IgD-negative memory B cell (primary cell): ENCODE results near the gene SESN3. TPM values are rescaled to one million over a fixed set of nuclear protein-coding genes. Genes with fewer than 3 reads are reported as not detected.
"Not testable (repeated sequence)": the region's sequence is repeated elsewhere in the genome, so short reads cannot be mapped to it uniquely, and the experiment has no call there.

Experiments used
- H3K27ac Mint-ChIP-seq, 3 donors: one replicate each; pipeline ENCODE4 v1.8.0; 2020 to 2022; ENCODE audit warnings: mild to moderate bottlenecking in 3 of 3, mixed read lengths in 3 of 3, moderate library complexity in 1 of 3
- H3K27me3 Mint-ChIP-seq: one replicate; pipeline ENCODE4 v1.8.0; 2021; ENCODE audit warnings: mixed read lengths
- H3K36me3 Mint-ChIP-seq: one replicate; pipeline ENCODE4 v1.8.0; 2020; ENCODE audit warnings: mild to moderate bottlenecking, mixed read lengths
- H3K4me1 Mint-ChIP-seq, 3 donors: one replicate each; pipeline ENCODE4 v1.8.0; 2020 to 2022; ENCODE audit warnings: mixed read lengths in 3 of 3, mild to moderate bottlenecking in 1 of 3
- H3K4me3 Mint-ChIP-seq, 4 donors: one replicate each; pipeline ENCODE4 v1.8.0; 2020 to 2022; ENCODE audit warnings: mild to moderate bottlenecking in 4 of 4, mixed read lengths in 4 of 4, moderate library complexity in 3 of 4
- H3K9me3 Mint-ChIP-seq, 3 donors: one replicate each; pipeline ENCODE4 v1.8.0; 2020 to 2021; ENCODE audit warnings: mixed read lengths in 3 of 3, mild to moderate bottlenecking in 1 of 3
- polyA plus RNA-seq: library from polyadenylated mRNA; unstranded; fragments of 300-500 nt; fragmentation: Illumina TruSeq; gene quantifications from one replicate; pipeline ENCODE4 v1.2.3, GENCODE V29; 2021

The SESN3 gene
- polyA plus RNA-seq, 1 donor from 2014 or later = 2.9 TPM

DNA sequence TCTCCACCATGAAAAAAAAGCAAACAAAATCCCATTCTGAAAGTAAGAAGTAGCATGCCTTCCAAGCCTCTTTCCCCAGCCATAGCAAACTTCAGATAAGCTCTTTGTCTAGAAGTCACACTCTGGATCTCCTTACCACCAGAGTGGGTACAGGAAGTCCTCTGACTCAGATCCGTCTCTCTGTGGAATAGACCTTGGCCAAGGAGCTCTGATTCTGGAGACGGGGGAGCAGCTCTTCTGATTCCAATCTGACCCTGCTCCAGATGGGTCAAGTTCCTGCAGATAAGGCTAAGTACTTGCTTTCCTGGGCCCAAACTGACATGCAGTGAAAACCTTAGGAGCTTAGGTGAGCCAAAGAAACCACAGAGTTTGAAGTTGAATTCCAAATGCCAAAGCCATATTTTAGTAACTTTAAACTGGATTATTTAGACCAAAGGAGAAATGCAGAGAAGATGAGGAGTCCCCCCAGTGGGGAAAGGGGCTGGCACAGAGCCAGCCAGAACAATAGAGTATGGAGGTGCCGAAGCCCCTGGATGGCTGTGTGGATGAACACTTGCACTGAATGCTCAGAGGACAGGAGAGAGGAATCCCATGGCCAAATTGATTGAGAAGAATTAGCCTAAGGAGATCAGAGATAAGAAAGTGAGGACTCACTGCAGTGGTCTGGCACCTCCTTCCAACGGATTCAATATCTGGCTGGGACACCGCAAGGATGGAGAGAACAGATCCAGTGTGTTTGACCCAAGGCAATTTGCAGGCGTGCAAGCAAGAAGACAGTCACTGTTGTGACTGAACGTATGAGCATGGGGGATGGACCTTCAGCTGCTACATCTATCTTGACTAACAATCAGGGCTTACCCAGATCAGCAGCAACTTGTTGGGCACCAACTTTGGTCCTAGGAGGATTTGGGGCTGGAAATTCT lies 86.4 kb downstream of the SESN3 start:
- Mint-ChIP-seq H3K27me3 (peaks cover 4% of the 10 kb centered on the region), H3K4me3 (no peak overlapping the region), H3K36me3 (peaks cover 1% of the 10 kb centered on the region), H3K9me3 (no peaks in the 10 kb centered on the region), H3K4me1 (peaks cover 0 to 3% (median 0%) of the 10 kb centered on the region in 3 donors), H3K27ac (no peak overlapping the region)

- H3K36me3 Mint-ChIP-seq = peaks cover 1% of the 10 kb centered on the region
- H3K4me3 Mint-ChIP-seq = no peak overlapping the region
- peaks cover 1 to 3% (median 3%) of the 10 kb centered on the region in 3 donors for H3K4me1 Mint-ChIP-seq
- no peak overlapping the region for H3K27ac Mint-ChIP-seq
- peaks cover 4% of the 10 kb centered on the region for H3K27me3 Mint-ChIP-seq
- no peaks in the 10 kb centered on the region for H3K9me3 Mint-ChIP-seq
Measured at GRCh38 chr11:95143106-95143681, 87.8 kb downstream of the SESN3 start.

DNA sequence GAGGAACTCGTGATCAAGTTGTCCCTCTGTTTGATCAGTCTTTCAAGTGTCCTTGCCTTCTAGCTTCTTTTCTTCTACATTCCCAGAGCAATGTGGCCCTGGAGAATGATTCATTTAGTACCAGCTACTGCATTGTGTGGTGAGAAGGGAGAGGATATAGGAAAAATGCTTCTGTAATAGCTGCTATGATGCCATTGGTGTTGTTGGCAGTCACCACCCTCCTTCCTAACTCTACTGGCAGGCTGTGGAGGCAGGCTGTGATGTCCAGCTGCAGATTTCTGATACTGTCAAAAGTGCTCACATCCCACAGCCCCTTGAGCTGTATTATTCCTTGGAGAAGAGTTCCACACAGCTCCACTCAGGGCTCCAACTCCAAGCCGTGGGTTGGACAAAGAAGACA lies 88.6 kb downstream of the SESN3 start:
- peaks cover 1% of the 10 kb centered on the region for H3K36me3 Mint-ChIP-seq
- H3K9me3 Mint-ChIP-seq = no peaks in the 10 kb centered on the region
- peaks cover 2 to 4% (median 3%) of the 10 kb centered on the region in 3 donors for H3K4me1 Mint-ChIP-seq
- no peak overlapping the region for H3K27ac Mint-ChIP-seq
- H3K27me3 Mint-ChIP-seq = peaks cover 4% of the 10 kb centered on the region
- no peak overlapping the region for H3K4me3 Mint-ChIP-seq

DNA sequence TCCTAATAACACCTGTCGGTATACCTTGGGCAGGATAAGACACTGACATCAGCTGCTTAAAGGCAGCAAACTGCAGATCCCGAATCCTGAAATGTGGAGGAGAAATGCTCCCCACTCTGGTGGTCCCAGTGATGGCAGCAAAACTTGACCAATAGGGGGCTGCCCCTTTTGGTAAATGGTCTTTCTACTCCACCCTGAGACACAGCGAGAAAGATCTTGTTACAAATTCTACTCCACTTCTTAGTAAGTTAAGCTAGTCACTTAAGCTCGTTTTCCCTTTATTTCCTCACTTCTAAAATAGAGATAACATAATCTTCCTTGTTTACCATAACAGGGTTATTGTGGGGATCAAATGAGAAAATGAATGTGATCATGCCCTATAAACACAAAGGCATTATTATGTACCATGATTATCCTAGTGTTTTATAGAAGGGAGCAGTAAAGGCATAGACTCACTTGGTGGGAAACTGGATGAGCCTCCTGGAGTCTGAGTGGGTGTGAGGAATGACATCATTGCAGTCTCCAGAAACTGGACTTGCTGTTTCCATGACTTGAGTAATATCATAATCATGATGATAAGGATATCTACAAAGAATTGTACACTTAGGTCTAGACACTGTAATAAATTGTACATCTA lies 90.5 kb downstream of the SESN3 start:
- no peak overlapping the region for H3K4me3 Mint-ChIP-seq
- H3K27ac Mint-ChIP-seq = no peak overlapping the region
- peaks cover 2 to 4% (median 3%) of the 10 kb centered on the region in 3 donors for H3K4me1 Mint-ChIP-seq
- peaks cover 1% of the 10 kb centered on the region for H3K36me3 Mint-ChIP-seq
- H3K9me3 Mint-ChIP-seq = no peaks in the 10 kb centered on the region
- peaks cover 2% of the 10 kb centered on the region for H3K27me3 Mint-ChIP-seq

DNA sequence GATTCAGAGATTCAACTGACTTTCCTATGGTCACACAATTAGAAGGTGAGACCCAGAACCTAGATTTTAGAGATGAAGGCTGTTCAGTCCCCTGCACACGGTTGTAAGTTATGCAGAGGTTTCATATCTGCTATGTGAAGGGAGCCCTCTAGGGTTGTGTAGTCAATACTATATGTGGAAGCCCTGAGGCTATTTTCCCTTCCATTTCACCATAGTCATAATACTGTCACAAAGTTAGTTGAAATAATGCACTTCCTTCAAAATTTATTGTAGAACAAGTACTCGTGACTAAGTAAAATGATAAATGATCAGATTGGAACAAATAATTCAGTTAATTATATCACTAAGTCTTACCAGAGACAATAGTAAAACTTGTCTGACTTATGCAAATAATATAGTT lies 92.6 kb downstream of the SESN3 start:
- Mint-ChIP-seq H3K4me1 (peaks cover 0 to 4% (median 2%) of the 10 kb centered on the region in 3 donors), H3K36me3 (no peaks in the 10 kb centered on the region), H3K4me3 (no peak overlapping the region), H3K27me3 (no peaks in the 10 kb centered on the region), H3K27ac (no peak overlapping the region), H3K9me3 (no peaks in the 10 kb centered on the region)

DNA sequence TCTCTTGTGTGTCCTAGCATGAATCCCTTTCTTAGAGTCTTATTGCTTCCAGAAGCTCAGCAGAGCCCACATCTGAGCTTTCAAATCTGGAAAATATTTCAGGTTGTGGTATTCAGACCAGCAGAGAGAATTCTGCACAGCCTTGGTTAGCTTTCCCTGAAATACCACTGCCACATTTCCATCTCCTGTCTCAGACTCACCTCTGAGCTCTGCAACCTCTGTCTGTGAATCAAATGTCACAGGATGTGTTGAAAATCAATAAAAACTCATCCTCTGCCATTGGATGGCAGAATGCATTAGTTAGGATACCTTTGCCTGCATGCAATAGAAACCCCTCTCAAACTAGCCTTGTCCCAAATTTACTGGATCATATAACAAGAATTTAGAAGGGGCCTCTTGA lies 93.7 kb downstream of the SESN3 start:
- H3K4me3 Mint-ChIP-seq = no peak overlapping the region
- no peaks in the 10 kb centered on the region for H3K36me3 Mint-ChIP-seq
- peaks cover 0 to 4% (median 2%) of the 10 kb centered on the region in 3 donors for H3K4me1 Mint-ChIP-seq

DNA sequence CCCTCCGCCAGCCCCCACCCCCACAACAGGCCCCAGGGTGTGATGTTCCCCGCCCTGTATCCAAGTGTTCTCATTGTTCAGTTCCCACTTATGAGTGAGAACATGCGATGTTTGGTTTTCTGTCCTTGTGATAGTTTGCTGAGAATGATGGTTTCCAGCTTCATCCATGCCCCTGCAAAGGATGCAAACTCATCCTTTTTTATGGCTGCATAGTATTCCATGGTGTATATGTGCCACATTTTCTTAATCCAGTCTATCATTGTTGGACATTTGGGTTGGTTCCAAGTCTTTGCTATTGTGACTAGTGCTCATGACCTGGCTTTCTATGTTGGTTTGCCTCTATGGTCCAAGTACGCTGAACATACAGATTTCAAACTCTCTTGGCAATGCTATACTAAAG lies 94.3 kb downstream of the SESN3 start:
- H3K27me3 Mint-ChIP-seq, H3K4me1 Mint-ChIP-seq, H3K36me3 Mint-ChIP-seq, H3K4me3 Mint-ChIP-seq, H3K9me3 Mint-ChIP-seq, H3K27ac Mint-ChIP-seq: not testable (repeated sequence)

More for the DNA sequence above, 93.7 kb downstream of the SESN3 start:
- no peak overlapping the region for H3K27ac Mint-ChIP-seq
- H3K27me3 Mint-ChIP-seq = no peaks in the 10 kb centered on the region
- no peaks in the 10 kb centered on the region for H3K9me3 Mint-ChIP-seq

DNA sequence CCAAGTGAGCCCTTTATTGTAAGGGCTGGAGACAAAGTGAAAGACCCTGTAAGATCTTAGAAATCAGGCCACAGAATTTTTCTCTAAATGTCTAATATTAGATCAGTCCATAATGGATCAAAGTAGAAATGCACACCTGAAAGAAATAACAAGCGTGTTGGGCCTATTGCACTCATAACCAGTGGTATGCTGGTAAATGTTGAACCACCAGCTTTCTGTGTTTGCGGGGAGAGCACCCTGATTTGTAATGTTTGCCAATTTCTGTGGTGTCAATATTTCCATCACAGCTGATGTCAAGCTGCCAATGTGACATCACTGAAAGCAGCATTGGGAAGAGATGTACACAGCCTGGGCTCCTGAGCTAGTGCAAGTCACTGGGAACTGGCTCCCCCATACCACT lies 95.1 kb downstream of the SESN3 start:
- H3K4me1 Mint-ChIP-seq = peaks cover 0 to 4% (median 2%) of the 10 kb centered on the region in 3 donors
- H3K9me3 Mint-ChIP-seq = no peaks in the 10 kb centered on the region
- H3K4me3 Mint-ChIP-seq = no peak overlapping the region
- no peaks in the 10 kb centered on the region for H3K36me3 Mint-ChIP-seq
- H3K27me3 Mint-ChIP-seq = no peaks in the 10 kb centered on the region
- H3K27ac Mint-ChIP-seq = no peak overlapping the region

DNA sequence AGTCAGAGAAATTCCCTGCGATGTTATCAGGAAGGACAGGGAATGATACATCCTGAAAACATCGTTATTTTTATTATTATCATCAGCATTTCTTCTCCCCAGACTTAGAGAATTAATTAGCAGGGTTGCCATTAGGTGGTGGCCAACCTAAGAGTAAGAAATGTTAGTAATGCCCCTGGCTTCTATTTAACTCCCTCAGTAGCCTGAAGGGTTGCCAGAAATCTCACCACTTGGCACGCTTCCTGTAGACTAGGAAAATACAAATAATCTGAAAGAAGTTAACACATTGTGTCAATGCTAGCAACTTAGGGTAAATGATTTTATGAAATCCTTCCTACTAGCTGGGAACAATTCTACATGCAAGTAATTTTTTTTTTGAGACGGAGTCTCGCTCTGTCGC lies 95.8 kb downstream of the SESN3 start:
- H3K9me3 Mint-ChIP-seq = no peaks in the 10 kb centered on the region
- no peak overlapping the region for H3K27ac Mint-ChIP-seq
- H3K4me1 Mint-ChIP-seq = peaks cover 0 to 4% (median 2%) of the 10 kb centered on the region in 3 donors
- H3K36me3 Mint-ChIP-seq = no peaks in the 10 kb centered on the region
- H3K4me3 Mint-ChIP-seq = no peak overlapping the region
- no peaks in the 10 kb centered on the region for H3K27me3 Mint-ChIP-seq

- H3K27me3 Mint-ChIP-seq = no peaks in the 10 kb centered on the region
- no peak overlapping the region for H3K4me3 Mint-ChIP-seq
Measured at GRCh38 chr11:95134491-95134890, 96.5 kb downstream of the SESN3 start.

DNA sequence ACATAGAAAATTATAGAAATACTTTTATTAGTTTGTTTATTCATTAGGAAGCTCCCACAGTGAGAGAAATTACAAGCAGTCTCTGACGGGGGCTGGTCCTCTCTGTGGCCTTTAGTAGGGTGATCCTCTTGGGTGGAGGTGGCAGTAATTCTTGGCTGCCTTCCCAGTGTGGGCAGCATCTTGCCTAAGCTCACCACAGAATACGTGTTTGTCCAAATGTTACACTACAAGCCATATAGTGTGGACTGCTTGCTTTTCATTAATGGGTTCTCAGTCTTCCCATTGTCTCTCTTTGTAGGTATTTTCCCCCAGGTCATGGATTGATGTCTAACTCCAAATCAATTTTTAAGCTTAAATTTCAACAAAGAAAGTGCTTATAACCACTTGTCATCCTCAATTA lies 98.0 kb downstream of the SESN3 start:
- no peaks in the 10 kb centered on the region for H3K27me3 Mint-ChIP-seq
- H3K36me3 Mint-ChIP-seq = peaks cover 5% of the 10 kb centered on the region
- H3K27ac Mint-ChIP-seq = no peak overlapping the region
- H3K4me3 Mint-ChIP-seq = no peak overlapping the region
- no peaks in the 10 kb centered on the region for H3K9me3 Mint-ChIP-seq
- peaks cover 0 to 2% (median 0%) of the 10 kb centered on the region in 3 donors for H3K4me1 Mint-ChIP-seq

More at GRCh38 chr11:95134491-95134890, 96.5 kb downstream of the SESN3 start:
- H3K4me1 Mint-ChIP-seq = peaks cover 0 to 4% (median 2%) of the 10 kb centered on the region in 3 donors
- H3K36me3 Mint-ChIP-seq = peaks cover 4% of the 10 kb centered on the region
- H3K27ac Mint-ChIP-seq = no peak overlapping the region
- no peaks in the 10 kb centered on the region for H3K9me3 Mint-ChIP-seq

- Mint-ChIP-seq H3K27ac (no peak overlapping the region), H3K4me3 (no peak overlapping the region), H3K4me1 (peaks cover 0 to 3% (median 0%) of the 10 kb centered on the region in 3 donors), H3K36me3 (peaks cover 5% of the 10 kb centered on the region), H3K27me3 (no peaks in the 10 kb centered on the region), H3K9me3 (no peaks in the 10 kb centered on the region)
Measured at GRCh38 chr11:95128602-95129001, 102.4 kb downstream of the SESN3 start.

DNA sequence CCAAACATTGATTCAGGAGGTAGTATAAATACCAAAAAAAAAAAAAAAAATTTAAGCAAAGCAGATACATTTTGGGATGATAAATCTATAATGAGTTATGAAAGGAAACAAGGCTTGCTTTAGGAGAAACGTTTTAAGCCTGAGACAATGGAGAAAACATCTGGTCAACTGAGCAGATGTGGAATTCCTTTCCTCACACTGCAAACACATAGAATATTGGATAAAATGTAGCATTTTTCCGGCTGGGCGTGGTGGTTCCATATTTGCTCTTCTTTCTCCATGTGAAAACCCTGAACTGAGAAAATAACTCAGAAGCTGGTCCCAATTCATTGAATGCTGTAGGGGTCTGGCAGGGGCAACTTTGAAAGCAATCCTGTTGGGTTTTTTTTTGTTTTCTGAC lies 107.4 kb downstream of the SESN3 start:
- Mint-ChIP-seq H3K9me3 (peaks cover 0 to 1% (median 0%) of the 10 kb centered on the region in 3 donors), H3K36me3 (no peaks in the 10 kb centered on the region), H3K4me1 (peaks cover 3 to 12% (median 5%) of the 10 kb centered on the region in 3 donors), H3K27me3 (no peaks in the 10 kb centered on the region), H3K27ac (no peak overlapping the region), H3K4me3 (no peak overlapping the region)

- peaks cover 0 to 20% (median 10%) of the 10 kb centered on the region in 3 donors for H3K4me1 Mint-ChIP-seq
- H3K4me3 Mint-ChIP-seq = no peak overlapping the region
- H3K27me3 Mint-ChIP-seq = no peaks in the 10 kb centered on the region
- peak overlapping the region in 1 of 3 donors; percentile 73 for H3K27ac Mint-ChIP-seq
- peaks cover 0 to 5% (median 0%) of the 10 kb centered on the region in 3 donors for H3K9me3 Mint-ChIP-seq
- H3K36me3 Mint-ChIP-seq = peaks cover 3% of the 10 kb centered on the region
Measured at GRCh38 chr11:95121698-95122097, 109.3 kb downstream of the SESN3 start.

DNA sequence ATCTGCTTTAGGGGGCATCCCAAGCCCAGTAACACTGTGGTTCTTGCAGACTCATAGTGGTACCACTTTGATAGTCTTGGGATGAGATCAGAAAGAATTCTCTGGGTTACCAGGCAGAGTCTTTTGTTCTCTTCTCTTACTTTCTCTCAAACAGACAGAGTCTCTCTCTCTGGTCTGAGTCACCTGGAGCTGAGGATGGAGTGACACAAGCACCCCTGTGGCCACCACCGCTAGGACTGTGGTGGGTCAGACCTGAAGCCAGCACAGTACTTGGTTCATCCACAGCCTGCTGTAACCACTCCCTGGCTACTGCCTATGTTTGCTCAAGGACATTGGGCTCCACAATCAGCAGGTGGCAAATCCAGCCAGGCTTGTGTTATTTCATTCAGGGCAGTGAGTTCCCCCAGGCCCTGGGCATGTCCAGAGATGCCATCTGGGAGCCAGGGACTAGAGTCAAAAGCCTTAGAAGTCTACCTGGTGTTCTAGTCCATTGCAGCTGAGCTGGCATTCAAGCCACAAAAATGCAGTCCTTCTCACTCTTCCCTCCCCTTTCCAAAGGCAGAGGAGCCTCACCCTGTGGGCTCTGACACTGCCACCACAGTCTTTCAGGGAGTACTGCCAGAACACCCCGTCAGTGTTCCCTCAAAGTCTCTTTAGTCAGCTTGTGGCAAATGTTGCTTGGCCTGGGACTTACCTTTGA lies 111.5 kb downstream of the SESN3 start:
- Mint-ChIP-seq H3K4me3 (no peak overlapping the region), H3K27me3 (no peaks in the 10 kb centered on the region), H3K9me3 (peaks cover 0 to 5% (median 0%) of the 10 kb centered on the region in 3 donors), H3K27ac (peak overlapping the region in 1 of 3 donors; percentile 4), H3K36me3 (peaks cover 3% of the 10 kb centered on the region), H3K4me1 (peaks cover 0 to 20% (median 10%) of the 10 kb centered on the region in 3 donors)
